ENCODE results near the gene PHACTR1.

The PHACTR1 gene

GRCh38 chr6:13194852-13195251 lies 478.3 kb downstream of the PHACTR1 start:
- TF ChIP-seq CREB5 (CRISPR knock-in tag; IDR thresholded peaks at IDR 0.05; ENCODE audit: low read depth) (no peak), ZFP3 (CRISPR knock-in tag; IDR thresholded peaks at IDR 0.05) (no peak), BACH2 (CRISPR knock-in tag; IDR thresholded peaks at IDR 0.05; ENCODE audit: borderline replicate concordance) (no peak), OSR1 (CRISPR knock-in tag; IDR thresholded peaks at IDR 0.05) (no peak), ZNF565 (CRISPR knock-in tag; conservative IDR thresholded peaks at IDR 0.05; ENCODE audit: low read depth) (no peak), CSDC2 (CRISPR knock-in tag; IDR thresholded peaks at IDR 0.05) (no peak), ARNTL (CRISPR knock-in tag; IDR thresholded peaks at IDR 0.05; ENCODE audit: borderline replicate concordance, low read depth) (no peak), CSRNP3 (CRISPR knock-in tag; IDR thresholded peaks at IDR 0.05) (no peak), POU6F1 (CRISPR knock-in tag; IDR thresholded peaks at IDR 0.05; ENCODE audit: borderline replicate concordance, low read depth) (no peak), SNAI2 (CRISPR knock-in tag; IDR thresholded peaks at IDR 0.05) (no peak), ESRRG (CRISPR knock-in tag; IDR thresholded peaks at IDR 0.05) (no peak), ZNF70 (CRISPR knock-in tag; IDR thresholded peaks at IDR 0.05) (no peak), RARB (CRISPR knock-in tag; IDR thresholded peaks at IDR 0.05) (no peak), PPARA (CRISPR knock-in tag; IDR thresholded peaks at IDR 0.05; ENCODE audit: borderline replicate concordance) (no peak)
- peak; percentile 77 for ATAC-seq

GRCh38 chr6:13195803-13196202 lies 479.2 kb downstream of the PHACTR1 start:
- no peak for ATAC-seq
- TF ChIP-seq PPARA (CRISPR knock-in tag; IDR thresholded peaks at IDR 0.05; ENCODE audit: borderline replicate concordance) (no peak), PATZ1 (CRISPR knock-in tag; IDR thresholded peaks at IDR 0.05; ENCODE audit: borderline replicate concordance) (no peak)

- ATAC-seq = no peak
- no peak for TF ChIP-seq TCF4 (CRISPR knock-in tag; IDR thresholded peaks at IDR 0.05; ENCODE audit: borderline replicate concordance)
- TF ChIP-seq ZFP3 (CRISPR knock-in tag; IDR thresholded peaks at IDR 0.05) = no peak
Measured at GRCh38 chr6:13198168-13198567, 481.6 kb downstream of the PHACTR1 start.

GRCh38 chr6:13201336-13201735 lies 484.8 kb downstream of the PHACTR1 start:
- no peak for ATAC-seq
- TF ChIP-seq PPARA (CRISPR knock-in tag; IDR thresholded peaks at IDR 0.05; ENCODE audit: borderline replicate concordance) = no peak

- no peak for ATAC-seq
- TF ChIP-seq BACH2 (CRISPR knock-in tag; IDR thresholded peaks at IDR 0.05; ENCODE audit: borderline replicate concordance) (no peak), GLIS3 (CRISPR knock-in tag; IDR thresholded peaks at IDR 0.05) (no peak), ARNTL (CRISPR knock-in tag; IDR thresholded peaks at IDR 0.05; ENCODE audit: borderline replicate concordance, low read depth) (no peak), TOX (CRISPR knock-in tag; IDR thresholded peaks at IDR 0.05; ENCODE audit: borderline replicate concordance) (no peak), ZFP30 (CRISPR knock-in tag; IDR thresholded peaks at IDR 0.05) (no peak), RARB (CRISPR knock-in tag; IDR thresholded peaks at IDR 0.05) (no peak), ZC3H10 (CRISPR knock-in tag; IDR thresholded peaks at IDR 0.05) (no peak), PATZ1 (CRISPR knock-in tag; IDR thresholded peaks at IDR 0.05; ENCODE audit: borderline replicate concordance) (no peak), ZNF565 (CRISPR knock-in tag; conservative IDR thresholded peaks at IDR 0.05; ENCODE audit: low read depth) (no peak), SNAI2 (CRISPR knock-in tag; IDR thresholded peaks at IDR 0.05) (no peak), TSHZ2 (CRISPR knock-in tag; IDR thresholded peaks at IDR 0.05) (no peak), CREB5 (CRISPR knock-in tag; IDR thresholded peaks at IDR 0.05; ENCODE audit: low read depth) (no peak), ZFP3 (CRISPR knock-in tag; IDR thresholded peaks at IDR 0.05) (no peak), ESRRG (CRISPR knock-in tag; IDR thresholded peaks at IDR 0.05) (no peak)
Measured at GRCh38 chr6:13203145-13203544, 486.6 kb downstream of the PHACTR1 start.

Data from SK-N-SH treated with all-trans-retinoic acid at 6 μM for 48 hours (cell line).